GM12892 (cell line): ENCODE data around the gene TOM1.

Source experiments
- POLR2A ChIP-seq: IDR thresholded peaks from 2 replicates; pipeline ENCODE4 v1.6.1; 2011; ENCODE audit warnings: low read depth, low read length, control low read depth
- POLR2AphosphoS5 ChIP-seq: IDR thresholded peaks from 2 replicates; pipeline ENCODE4 v1.6.1; 2011; ENCODE audit warnings: low read depth, low read length, control low read depth
- TAF1 ChIP-seq: IDR thresholded peaks from 2 replicates; pipeline ENCODE4 v1.6.1; 2011; ENCODE audit warnings: low read depth, mild to moderate bottlenecking, control low read depth, low read length, borderline replicate concordance

DNA sequence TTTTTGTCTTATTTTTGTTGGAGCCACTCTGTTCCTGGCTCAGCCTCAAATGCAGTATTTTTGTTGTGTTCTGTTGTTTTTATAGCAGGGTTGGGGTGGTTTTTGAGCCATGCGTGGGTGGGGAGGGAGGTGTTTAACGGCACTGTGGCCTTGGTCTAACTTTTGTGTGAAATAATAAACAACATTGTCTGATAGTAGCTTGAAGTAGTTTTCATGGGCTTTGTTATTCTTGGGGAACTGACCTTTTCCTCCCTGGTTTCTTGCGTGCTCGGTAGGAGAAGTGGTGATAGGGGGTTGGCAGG lies 94.3 kb downstream of the TOM1 start:
- TF ChIP-seq POLR2AphosphoS5, result no peak
- no peak for TF ChIP-seq TAF1
- no peak for TF ChIP-seq POLR2A
